ENCODE results near the gene TSPAN7. TPM values are rescaled to one million over a fixed set of nuclear protein-coding genes. Genes with fewer than 3 reads are reported as not detected.
A peak's percentile ranks its signal among the peaks of the same experiment; 100 is the strongest.

The TSPAN7 gene
- total RNA-seq, 1 experiment from 2014 or later = 1.7 TPM

DNA sequence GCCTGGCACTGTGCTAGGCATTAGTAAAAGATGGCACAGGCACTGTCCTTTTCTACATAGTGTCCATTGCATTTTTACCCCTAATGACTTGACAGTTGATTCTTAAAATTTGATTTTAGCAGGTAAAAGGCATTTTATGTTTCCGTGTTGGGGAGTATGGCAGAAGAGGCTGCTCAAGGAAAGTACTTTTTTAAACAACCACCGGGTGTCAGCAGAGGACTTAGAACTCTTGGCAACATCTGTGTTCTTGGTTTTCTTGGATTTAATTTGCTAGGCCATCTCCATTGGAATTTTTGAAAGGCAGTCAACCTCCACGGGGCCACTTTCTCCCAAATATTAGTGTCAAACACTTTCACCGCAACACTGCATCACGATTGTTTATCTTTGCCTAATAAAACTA, 102.9 kb downstream of the TSPAN7 start:
- DNase-seq = peak in 1 of 2 experiments; percentile 13
- Mint-ChIP-seq H3K4me3 (ENCODE audit: unreplicated experiment) (no peak overlapping the region), H3K9me3 (ENCODE audit: unreplicated experiment) (no peaks in the 10 kb centered on the region), H3K36me3 (ENCODE audit: insufficient read depth, unreplicated experiment) (no peaks in the 10 kb centered on the region), H3K27me3 (ENCODE audit: insufficient read depth, unreplicated experiment) (no peaks in the 10 kb centered on the region), H3K4me1 (ENCODE audit: low read depth, unreplicated experiment) (no peaks in the 10 kb centered on the region), H3K27ac (ENCODE audit: unreplicated experiment) (no peak overlapping the region)
- Histone ChIP-seq H3K4me1 (no peaks in the 10 kb centered on the region), H3K9me3 (no peaks in the 10 kb centered on the region), H3K4me3 (ENCODE audit: low read depth, low read length) (no peak overlapping the region), H3K36me3 (ENCODE audit: control insufficient read depth, insufficient read depth, low read length) (no peaks in the 10 kb centered on the region), H3K27me3 (replicated peaks; ENCODE audit: control insufficient read depth, insufficient read depth, low read length) (no peaks in the 10 kb centered on the region)
- POLR2A ChIA-PET = no interaction called here
- no TSS peak for BruUV-seq (replicated peaks)
- CTCF ChIA-PET = no interaction called here
- TF ChIP-seq, protein P1, sequence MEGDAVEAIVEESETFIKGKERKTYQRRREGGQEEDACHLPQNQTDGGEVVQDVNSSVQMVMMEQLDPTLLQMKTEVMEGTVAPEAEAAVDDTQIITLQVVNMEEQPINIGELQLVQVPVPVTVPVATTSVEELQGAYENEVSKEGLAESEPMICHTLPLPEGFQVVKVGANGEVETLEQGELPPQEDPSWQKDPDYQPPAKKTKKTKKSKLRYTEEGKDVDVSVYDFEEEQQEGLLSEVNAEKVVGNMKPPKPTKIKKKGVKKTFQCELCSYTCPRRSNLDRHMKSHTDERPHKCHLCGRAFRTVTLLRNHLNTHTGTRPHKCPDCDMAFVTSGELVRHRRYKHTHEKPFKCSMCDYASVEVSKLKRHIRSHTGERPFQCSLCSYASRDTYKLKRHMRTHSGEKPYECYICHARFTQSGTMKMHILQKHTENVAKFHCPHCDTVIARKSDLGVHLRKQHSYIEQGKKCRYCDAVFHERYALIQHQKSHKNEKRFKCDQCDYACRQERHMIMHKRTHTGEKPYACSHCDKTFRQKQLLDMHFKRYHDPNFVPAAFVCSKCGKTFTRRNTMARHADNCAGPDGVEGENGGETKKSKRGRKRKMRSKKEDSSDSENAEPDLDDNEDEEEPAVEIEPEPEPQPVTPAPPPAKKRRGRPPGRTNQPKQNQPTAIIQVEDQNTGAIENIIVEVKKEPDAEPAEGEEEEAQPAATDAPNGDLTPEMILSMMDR (IDR thresholded peaks at IDR 0.05; ENCODE audit: insufficient read depth in 1 of 2, low read depth in 1 of 2, low read length in 1 of 2, severe bottlenecking in 1 of 2, unreplicated experiment in 1 of 2) = peak; percentile 25 to 34
- intact Hi-C loops (cut with micrococcal nuclease; ENCODE audit: unreplicated experiment) = loop anchor here (10.0 kb wide), 1 partner anchor 91 kb away; no protein-coding TSS in a partner anchor

DNA sequence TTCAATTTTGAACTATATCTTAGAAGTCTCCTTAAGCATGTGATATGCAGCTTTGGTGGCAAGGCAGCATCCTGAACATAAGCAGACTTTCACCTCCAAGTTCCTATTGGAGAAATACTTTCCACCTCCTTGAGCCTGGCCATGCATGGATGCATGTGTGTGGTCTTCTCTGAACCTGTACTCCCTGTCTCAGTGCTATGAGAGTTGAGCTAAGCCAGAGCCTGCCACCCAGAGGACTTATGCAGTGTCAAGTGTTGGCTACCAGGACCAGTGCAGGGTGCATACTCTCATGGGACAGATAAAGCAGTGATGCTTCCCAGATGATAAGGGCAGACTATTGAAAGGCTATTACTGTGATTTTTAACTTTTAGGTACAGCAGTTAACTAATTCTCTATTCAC, 105.6 kb downstream of the TSPAN7 start:
- H3K9me3 ChIP-seq = no peaks in the 10 kb centered on the region
- Mint-ChIP-seq H3K4me1 (ENCODE audit: low read depth, unreplicated experiment) (no peaks in the 10 kb centered on the region), H3K27ac (ENCODE audit: unreplicated experiment) (no peak overlapping the region), H3K4me3 (ENCODE audit: unreplicated experiment) (no peak overlapping the region), H3K36me3 (ENCODE audit: insufficient read depth, unreplicated experiment) (no peaks in the 10 kb centered on the region), H3K27me3 (ENCODE audit: insufficient read depth, unreplicated experiment) (no peaks in the 10 kb centered on the region), H3K9me3 (ENCODE audit: unreplicated experiment) (no peaks in the 10 kb centered on the region)
- ChIA-PET CTCF (no interaction called here), POLR2A (no interaction called here)
- no TSS peak for BruUV-seq (replicated peaks)
- no peak for DNase-seq
- H3K27me3 ChIP-seq (replicated peaks; ENCODE audit: control insufficient read depth, insufficient read depth, low read length) = no peaks in the 10 kb centered on the region
- intact Hi-C loops (cut with micrococcal nuclease; ENCODE audit: unreplicated experiment) = loop anchor here (10.0 kb wide), 1 partner anchor 88 kb away; no protein-coding TSS in a partner anchor
- H3K36me3 ChIP-seq (ENCODE audit: control insufficient read depth, insufficient read depth, low read length) = no peaks in the 10 kb centered on the region
- no peaks in the 10 kb centered on the region for H3K4me1 ChIP-seq
- TF ChIP-seq, protein P1 (IDR thresholded peaks at IDR 0.05; ENCODE audit: insufficient read depth in 1 of 2, low read depth in 1 of 2, low read length in 1 of 2, severe bottlenecking in 1 of 2, unreplicated experiment in 1 of 2) = no peak
- no peak overlapping the region for H3K4me3 ChIP-seq (ENCODE audit: low read depth, low read length)

DNA sequence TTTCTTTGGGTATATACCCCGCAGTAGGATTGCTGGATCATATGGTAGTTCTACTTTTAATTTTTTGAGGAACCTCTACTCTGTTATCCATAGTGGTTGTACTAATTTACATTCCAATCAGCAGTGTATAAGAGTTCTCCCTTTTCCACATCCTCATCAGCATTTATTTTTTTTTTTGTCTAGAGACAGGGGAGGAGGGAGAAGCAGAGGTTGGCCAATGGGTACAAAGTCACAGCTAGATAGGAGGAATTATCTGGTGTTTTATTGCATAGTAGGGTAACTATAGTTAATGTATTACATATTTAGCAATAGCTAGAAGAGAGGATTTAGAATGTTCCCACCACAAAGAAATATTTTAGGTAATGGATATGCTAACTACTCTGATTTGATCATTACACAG, 107.4 kb downstream of the TSPAN7 start:
- Mint-ChIP-seq H3K4me3 (ENCODE audit: unreplicated experiment) (no peak overlapping the region), H3K27me3 (ENCODE audit: insufficient read depth, unreplicated experiment) (no peaks in the 10 kb centered on the region), H3K27ac (ENCODE audit: unreplicated experiment) (no peak overlapping the region), H3K36me3 (ENCODE audit: insufficient read depth, unreplicated experiment) (no peaks in the 10 kb centered on the region), H3K4me1 (ENCODE audit: low read depth, unreplicated experiment) (no peaks in the 10 kb centered on the region), H3K9me3 (ENCODE audit: unreplicated experiment) (no peaks in the 10 kb centered on the region)
- DNase-seq = no peak
- intact Hi-C loops (cut with micrococcal nuclease; ENCODE audit: unreplicated experiment) = loop anchor here (10.0 kb wide), 1 partner anchor 86 kb away; no protein-coding TSS in a partner anchor
- Histone ChIP-seq H3K4me3 (ENCODE audit: low read depth, low read length) (no peak overlapping the region), H3K4me1 (no peaks in the 10 kb centered on the region), H3K36me3 (ENCODE audit: control insufficient read depth, insufficient read depth, low read length) (no peaks in the 10 kb centered on the region), H3K27me3 (replicated peaks; ENCODE audit: control insufficient read depth, insufficient read depth, low read length) (no peaks in the 10 kb centered on the region), H3K9me3 (no peaks in the 10 kb centered on the region)
- ChIA-PET POLR2A (no interaction called here), CTCF (no interaction called here)
- BruUV-seq (replicated peaks) = no TSS peak
- TF ChIP-seq, protein P1 (IDR thresholded peaks at IDR 0.05; ENCODE audit: insufficient read depth in 1 of 2, low read depth in 1 of 2, low read length in 1 of 2, severe bottlenecking in 1 of 2, unreplicated experiment in 1 of 2) = no peak

Data from Caco-2 (cell line).